GM12874 (cell line): ENCODE results near the gene GPR84.

Experiments
- CTCF ChIP-seq: IDR thresholded peaks from 2 replicates; pipeline ENCODE4 v1.5.1; 2011; ENCODE audit warnings: low read depth, mild to moderate bottlenecking, control low read depth, low read length, moderate library complexity; ENCODE audit not compliant: insufficient read depth

GPR84 gene

GRCh38 chr12:54376596-54376995 lies 12.3 kb upstream of the GPR84 start:
- no peak for TF ChIP-seq CTCF

GRCh38 chr12:54375259-54375579 lies 10.9 kb upstream of the GPR84 start:
- no peak for TF ChIP-seq CTCF

- TF ChIP-seq CTCF, result no peak
Observed at GRCh38 chr12:54374562-54375258, 10.4 kb upstream of the GPR84 start.

GRCh38 chr12:54373649-54374561 lies 9.6 kb upstream of the GPR84 start:
- no peak for TF ChIP-seq CTCF

- TF ChIP-seq CTCF, result no peak
Observed at GRCh38 chr12:54372113-54372806, 8.0 kb upstream of the GPR84 start.

GRCh38 chr12:54371328-54372112 lies 7.2 kb upstream of the GPR84 start:
- TF ChIP-seq CTCF, result no peak

GRCh38 chr12:54370171-54370730 lies 6.0 kb upstream of the GPR84 start:
- TF ChIP-seq CTCF, result no peak
